ENCODE data around the gene PAF1.

- TF ChIP-seq POLR2A (IDR thresholded peaks at IDR 0.05), result no peak
- TF ChIP-seq CTCF (IDR thresholded peaks at IDR 0.05 in 4 of 5, conservative IDR thresholded peaks at IDR 0.05 in 1 of 5), result no peak
Observed at GRCh38 chr19:39351537-39352064, 39.3 kb downstream of the PAF1 start.

Measured in gastrocnemius medialis (tissue), 4 donors.